ENCODE measurements around the gene BMP2K. TPM values are rescaled to one million over a fixed set of nuclear protein-coding genes. Genes with fewer than 3 reads are reported as not detected.
"Not testable (repeated sequence)": the region's sequence is repeated elsewhere in the genome, so short reads cannot be mapped to it uniquely, and the experiment has no call there.

Gene BMP2K
- total RNA-seq, 1 experiment from 2014 or later, result 45.6 TPM

- CTCF ChIA-PET, result interaction anchor here (0.5 to 0.7 kb wide), 2 partner anchors 13 to 202 kb away, joined by 3 read pairs; no protein-coding TSS in a partner anchor
- POLR2A ChIA-PET, result interaction anchor here (0.6 kb wide), 1 partner anchor 297 kb away, joined by 3 read pairs; no protein-coding TSS in a partner anchor
- no peaks in the 10 kb centered on the region for H3K27me3 ChIP-seq (replicated peaks; ENCODE audit: control insufficient read depth, insufficient read depth, low read length)
- Mint-ChIP-seq H3K36me3 (ENCODE audit: insufficient read depth, unreplicated experiment) (peaks cover 36% of the 10 kb centered on the region), H3K9me3 (ENCODE audit: unreplicated experiment) (no peaks in the 10 kb centered on the region), H3K4me3 (ENCODE audit: unreplicated experiment) (no peak overlapping the region), H3K27me3 (ENCODE audit: insufficient read depth, unreplicated experiment) (no peaks in the 10 kb centered on the region), H3K4me1 (ENCODE audit: low read depth, unreplicated experiment) (peaks cover 16% of the 10 kb centered on the region), H3K27ac (ENCODE audit: unreplicated experiment) (no peak overlapping the region)
- H3K4me3 ChIP-seq (ENCODE audit: low read depth, low read length), result no peak overlapping the region
- peaks cover 17% of the 10 kb centered on the region for H3K4me1 ChIP-seq
- H3K9me3 ChIP-seq, result peaks cover 4% of the 10 kb centered on the region
- TF ChIP-seq, protein P1, sequence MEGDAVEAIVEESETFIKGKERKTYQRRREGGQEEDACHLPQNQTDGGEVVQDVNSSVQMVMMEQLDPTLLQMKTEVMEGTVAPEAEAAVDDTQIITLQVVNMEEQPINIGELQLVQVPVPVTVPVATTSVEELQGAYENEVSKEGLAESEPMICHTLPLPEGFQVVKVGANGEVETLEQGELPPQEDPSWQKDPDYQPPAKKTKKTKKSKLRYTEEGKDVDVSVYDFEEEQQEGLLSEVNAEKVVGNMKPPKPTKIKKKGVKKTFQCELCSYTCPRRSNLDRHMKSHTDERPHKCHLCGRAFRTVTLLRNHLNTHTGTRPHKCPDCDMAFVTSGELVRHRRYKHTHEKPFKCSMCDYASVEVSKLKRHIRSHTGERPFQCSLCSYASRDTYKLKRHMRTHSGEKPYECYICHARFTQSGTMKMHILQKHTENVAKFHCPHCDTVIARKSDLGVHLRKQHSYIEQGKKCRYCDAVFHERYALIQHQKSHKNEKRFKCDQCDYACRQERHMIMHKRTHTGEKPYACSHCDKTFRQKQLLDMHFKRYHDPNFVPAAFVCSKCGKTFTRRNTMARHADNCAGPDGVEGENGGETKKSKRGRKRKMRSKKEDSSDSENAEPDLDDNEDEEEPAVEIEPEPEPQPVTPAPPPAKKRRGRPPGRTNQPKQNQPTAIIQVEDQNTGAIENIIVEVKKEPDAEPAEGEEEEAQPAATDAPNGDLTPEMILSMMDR (IDR thresholded peaks at IDR 0.05; ENCODE audit: insufficient read depth in 1 of 2, low read depth in 1 of 2, low read length in 1 of 2, severe bottlenecking in 1 of 2, unreplicated experiment in 1 of 2), result no peak
- H3K36me3 ChIP-seq (ENCODE audit: control insufficient read depth, insufficient read depth, low read length), result no peaks in the 10 kb centered on the region
- no peak for DNase-seq
- BruUV-seq (replicated peaks), result no TSS peak
- intact Hi-C loops (cut with micrococcal nuclease; ENCODE audit: unreplicated experiment), result loop anchor here (1.0 to 10.0 kb wide), 4 partner anchors 85 to 909 kb away; no protein-coding TSS in a partner anchor
Observed at GRCh38 chr4:78863991-78864390, 87.8 kb downstream of the BMP2K start.

DNA sequence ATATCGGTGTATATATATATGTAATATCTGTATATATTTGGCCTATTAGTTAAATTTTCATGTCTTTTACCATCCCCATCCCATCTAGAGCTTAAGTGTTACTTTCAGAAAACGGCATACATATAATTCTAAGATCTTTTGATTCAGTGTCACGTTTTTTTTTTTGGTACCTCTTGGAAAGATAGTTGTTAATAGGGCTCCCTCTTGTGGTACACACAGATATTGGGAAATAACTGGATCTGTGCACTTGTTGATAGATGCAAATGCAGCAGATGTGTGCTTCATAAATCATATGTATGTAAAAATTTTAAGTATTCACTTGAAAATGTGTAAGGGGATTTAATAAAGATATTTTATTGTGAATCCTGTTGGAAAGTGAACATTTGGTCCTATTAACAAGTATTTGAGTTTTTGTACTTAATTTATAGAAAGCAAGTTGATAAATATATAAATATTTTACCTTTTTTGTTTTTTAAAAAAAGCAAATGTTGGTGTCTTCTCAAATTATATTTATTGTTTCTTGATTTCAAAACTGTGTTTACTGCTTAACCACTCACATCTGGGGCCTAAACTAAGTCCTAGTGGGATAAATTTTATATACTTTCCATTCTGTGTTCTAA lies 88.4 kb downstream of the BMP2K start:
- TF ChIP-seq, protein P1 (IDR thresholded peaks at IDR 0.05; ENCODE audit: insufficient read depth in 1 of 2, low read depth in 1 of 2, low read length in 1 of 2, severe bottlenecking in 1 of 2, unreplicated experiment in 1 of 2), result peak; percentile 55 to 75
- H3K27me3 ChIP-seq (replicated peaks; ENCODE audit: control insufficient read depth, insufficient read depth, low read length), result no peaks in the 10 kb centered on the region
- peaks cover 4% of the 10 kb centered on the region for H3K9me3 ChIP-seq
- intact Hi-C loops (cut with micrococcal nuclease; ENCODE audit: unreplicated experiment), result loop anchor here (1.0 to 10.0 kb wide), 4 partner anchors 85 to 910 kb away; no protein-coding TSS in a partner anchor
- no peaks in the 10 kb centered on the region for H3K27me3 Mint-ChIP-seq (ENCODE audit: insufficient read depth, unreplicated experiment)
- H3K4me1 Mint-ChIP-seq (ENCODE audit: low read depth, unreplicated experiment), result peaks cover 16% of the 10 kb centered on the region
- H3K36me3 Mint-ChIP-seq (ENCODE audit: insufficient read depth, unreplicated experiment), result peaks cover 33% of the 10 kb centered on the region
- CTCF ChIA-PET, result interaction anchor here (0.5 to 0.7 kb wide), 2 partner anchors 13 to 202 kb away, joined by 3 read pairs; no protein-coding TSS in a partner anchor
- POLR2A ChIA-PET, result interaction anchor here (0.6 kb wide), 1 partner anchor 297 kb away, joined by 3 read pairs; no protein-coding TSS in a partner anchor
- no peaks in the 10 kb centered on the region for H3K9me3 Mint-ChIP-seq (ENCODE audit: unreplicated experiment)
- peaks cover 17% of the 10 kb centered on the region for H3K4me1 ChIP-seq
- H3K4me3 ChIP-seq (ENCODE audit: low read depth, low read length), result no peak overlapping the region
- no peaks in the 10 kb centered on the region for H3K36me3 ChIP-seq (ENCODE audit: control insufficient read depth, insufficient read depth, low read length)
- H3K4me3 Mint-ChIP-seq (ENCODE audit: unreplicated experiment), result no peak overlapping the region
- H3K27ac Mint-ChIP-seq (ENCODE audit: unreplicated experiment), result no peak overlapping the region
- peak in 1 of 2 experiments; percentile 67 for DNase-seq
- BruUV-seq (replicated peaks), result no TSS peak

GRCh38 chr4:78865451-78865850 lies 89.3 kb downstream of the BMP2K start:
- no peaks in the 10 kb centered on the region for H3K9me3 Mint-ChIP-seq (ENCODE audit: unreplicated experiment)
- ChIA-PET CTCF (no interaction called here), POLR2A (no interaction called here)
- H3K27me3 Mint-ChIP-seq (ENCODE audit: insufficient read depth, unreplicated experiment), result no peaks in the 10 kb centered on the region
- H3K4me3 Mint-ChIP-seq (ENCODE audit: unreplicated experiment), result no peak overlapping the region
- Histone ChIP-seq H3K9me3 (peaks cover 4% of the 10 kb centered on the region), H3K27me3 (replicated peaks; ENCODE audit: control insufficient read depth, insufficient read depth, low read length) (no peaks in the 10 kb centered on the region), H3K4me3 (ENCODE audit: low read depth, low read length) (no peak overlapping the region), H3K4me1 (peaks cover 17% of the 10 kb centered on the region), H3K36me3 (ENCODE audit: control insufficient read depth, insufficient read depth, low read length) (no peaks in the 10 kb centered on the region)
- TF ChIP-seq, protein P1 (IDR thresholded peaks at IDR 0.05; ENCODE audit: insufficient read depth in 1 of 2, low read depth in 1 of 2, low read length in 1 of 2, severe bottlenecking in 1 of 2, unreplicated experiment in 1 of 2), result no peak
- peaks cover 16% of the 10 kb centered on the region for H3K4me1 Mint-ChIP-seq (ENCODE audit: low read depth, unreplicated experiment)
- intact Hi-C loops (cut with micrococcal nuclease; ENCODE audit: unreplicated experiment), result loop anchor here (10.0 kb wide), 1 partner anchor 911 kb away; no protein-coding TSS in a partner anchor
- no peak for DNase-seq
- peaks cover 30% of the 10 kb centered on the region for H3K36me3 Mint-ChIP-seq (ENCODE audit: insufficient read depth, unreplicated experiment)
- no peak overlapping the region for H3K27ac Mint-ChIP-seq (ENCODE audit: unreplicated experiment)
- no TSS peak for BruUV-seq (replicated peaks)

DNA sequence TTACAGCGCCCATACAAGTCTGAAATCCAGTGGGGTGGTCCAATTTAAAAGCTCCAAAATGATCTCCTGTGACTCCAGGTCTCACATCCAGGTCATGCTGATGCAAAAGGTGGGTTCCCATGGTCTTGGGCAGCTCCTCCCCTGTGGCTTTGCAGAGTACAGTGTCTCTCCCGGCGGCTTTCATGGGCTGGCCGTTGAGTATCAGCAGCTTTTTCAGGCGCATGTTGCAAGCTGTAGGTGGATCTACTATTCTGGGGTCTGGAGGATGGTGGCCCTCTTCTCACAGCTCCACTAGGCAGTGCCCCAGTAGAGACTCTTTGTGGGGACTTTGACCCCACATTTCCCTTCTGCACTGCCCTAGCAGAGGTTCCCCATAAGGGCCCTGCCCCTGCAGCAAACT lies 92.6 kb downstream of the BMP2K start:
- H3K9me3 ChIP-seq; H3K4me1 ChIP-seq; H3K4me3 Mint-ChIP-seq (ENCODE audit: unreplicated experiment); H3K27me3 Mint-ChIP-seq (ENCODE audit: insufficient read depth, unreplicated experiment); BruUV-seq (replicated peaks); H3K27me3 ChIP-seq (replicated peaks; ENCODE audit: control insufficient read depth, insufficient read depth, low read length); H3K9me3 Mint-ChIP-seq (ENCODE audit: unreplicated experiment); H3K27ac Mint-ChIP-seq (ENCODE audit: unreplicated experiment); CTCF ChIA-PET; DNase-seq; H3K4me3 ChIP-seq (ENCODE audit: low read depth, low read length); POLR2A ChIA-PET; H3K36me3 ChIP-seq (ENCODE audit: control insufficient read depth, insufficient read depth, low read length); H3K4me1 Mint-ChIP-seq (ENCODE audit: low read depth, unreplicated experiment): not testable (repeated sequence)
- peaks cover 32% of the 10 kb centered on the region for H3K36me3 Mint-ChIP-seq (ENCODE audit: insufficient read depth, unreplicated experiment)
- intact Hi-C loops (cut with micrococcal nuclease; ENCODE audit: unreplicated experiment), result loop anchor here (10.0 kb wide), 1 partner anchor 914 kb away; no protein-coding TSS in a partner anchor
